Large intestine (tissue), 3 donors: Measurements from ENCODE around the gene PPFIBP1. TPM values are rescaled to one million over a fixed set of nuclear protein-coding genes. Genes with fewer than 3 reads are reported as not detected.
"Not testable (repeated sequence)": the region's sequence is repeated elsewhere in the genome, so short reads cannot be mapped to it uniquely, and the experiment has no call there.

ENCODE experiments used
- DNase-seq, 2 donors: peaks; one replicate each; pipeline versions ENCODE4 v3.0.0 to v3.0.0-alpha.2; 2013
- H3K27ac ChIP-seq: one replicate; pipeline ENCODE4 v1.5.1; 2013; ENCODE audit warnings: low read length
- H3K27me3 ChIP-seq: 2 replicates; pipeline ENCODE4 v1.6.1; 2013; ENCODE audit warnings: low read length; ENCODE audit not compliant: control insufficient read depth, insufficient read depth
- H3K36me3 ChIP-seq: 2 replicates; pipeline ENCODE4 v1.6.1; 2013; ENCODE audit warnings: low read length; ENCODE audit not compliant: control insufficient read depth, insufficient read depth
- H3K4me1 ChIP-seq: one replicate; pipeline ENCODE4 v1.6.1; 2013; ENCODE audit warnings: low read length; ENCODE audit not compliant: control insufficient read depth, insufficient read depth
- H3K4me3 ChIP-seq: one replicate; pipeline ENCODE4 v1.5.1; 2013; ENCODE audit warnings: low read length
- H3K9me3 ChIP-seq: one replicate; pipeline ENCODE4 v1.6.1; 2013; ENCODE audit warnings: mild to moderate bottlenecking, low read depth, low read length, moderate library complexity; ENCODE audit not compliant: control insufficient read depth
- WGBS: methylation state at CpG from one replicate; pipeline ENCODE4 v1.1.5; 2013; ENCODE audit warnings: low lambda C conversion rate; ENCODE audit not compliant: insufficient coverage; 5-methylcytosine and 5-hydroxymethylcytosine counted together
- polyA plus RNA-seq: library from polyadenylated mRNA; unstranded; fragments of 120-200 nt; gene quantifications from one replicate; pipeline ENCODE4 v1.2.1, GENCODE V29; 2013

PPFIBP1 gene
- polyA plus RNA-seq, 1 donor: 41.5 TPM

DNA sequence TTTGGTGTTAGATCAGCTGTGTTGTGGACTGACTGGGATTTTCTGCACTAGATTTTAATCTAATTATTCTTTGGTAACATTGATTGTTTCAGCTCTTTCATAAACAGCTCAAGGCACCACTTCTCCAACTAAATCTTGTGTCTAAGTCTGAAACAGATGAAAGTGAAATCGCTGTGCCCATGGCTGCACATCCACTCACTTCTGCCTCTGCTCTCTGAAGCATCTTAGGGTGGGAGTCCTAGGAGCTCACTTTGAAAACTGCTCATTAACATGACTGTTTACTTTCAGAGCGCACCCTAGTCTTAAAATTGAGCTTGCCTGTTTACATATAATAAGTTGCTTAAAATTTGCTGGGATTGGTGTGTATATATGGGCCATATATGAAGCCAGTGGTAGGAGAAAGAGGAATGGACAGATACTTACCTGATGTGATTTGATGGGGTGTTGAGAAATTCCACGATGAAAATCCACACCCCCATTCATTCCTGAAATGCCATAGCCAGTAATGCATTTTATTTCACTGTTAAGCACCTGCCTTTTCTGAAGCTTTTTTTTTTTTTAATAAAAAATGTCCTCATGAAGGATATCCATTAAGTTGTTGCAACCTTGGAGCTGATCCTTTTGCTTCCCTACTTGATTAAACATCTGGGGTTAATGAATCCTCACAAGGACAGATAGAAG, 52.8 kb downstream of the PPFIBP1 start:
- 83% methylated on average over 1 of the region's 3 CpGs for WGBS
- Histone ChIP-seq H3K27me3 (no peaks in the 10 kb centered on the region), H3K4me3 (no peak overlapping the region), H3K4me1 (no peaks in the 10 kb centered on the region), H3K9me3 (no peaks in the 10 kb centered on the region), H3K27ac (no peak overlapping the region), H3K36me3 (peaks cover 13% of the 10 kb centered on the region)
- no peak for DNase-seq

DNA sequence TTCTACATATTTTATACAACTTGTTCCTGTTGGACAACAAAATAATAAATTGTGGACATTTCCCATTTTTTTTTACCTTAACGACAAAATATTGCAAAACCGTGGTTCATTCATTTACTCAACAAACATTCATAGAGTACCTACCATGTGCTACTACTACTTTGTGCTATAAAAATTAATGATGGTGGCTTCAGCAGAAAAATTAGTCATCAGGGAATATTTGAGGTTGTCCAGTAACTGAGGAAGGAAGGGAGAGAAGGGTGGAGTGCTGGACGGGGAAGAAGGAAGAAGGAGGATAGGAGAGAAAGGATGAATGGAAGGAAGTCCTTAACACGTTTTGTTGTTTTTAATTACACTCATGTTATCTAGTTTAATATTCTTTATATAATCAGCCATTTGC, 53.7 kb downstream of the PPFIBP1 start:
- DNase-seq: no peak
- Histone ChIP-seq H3K27me3 (no peaks in the 10 kb centered on the region), H3K36me3 (peaks cover 13% of the 10 kb centered on the region), H3K4me1 (no peaks in the 10 kb centered on the region), H3K4me3 (no peak overlapping the region), H3K9me3 (no peaks in the 10 kb centered on the region), H3K27ac (no peak overlapping the region)
- WGBS: 100% methylated on average over 3 of the region's 4 CpGs

DNA sequence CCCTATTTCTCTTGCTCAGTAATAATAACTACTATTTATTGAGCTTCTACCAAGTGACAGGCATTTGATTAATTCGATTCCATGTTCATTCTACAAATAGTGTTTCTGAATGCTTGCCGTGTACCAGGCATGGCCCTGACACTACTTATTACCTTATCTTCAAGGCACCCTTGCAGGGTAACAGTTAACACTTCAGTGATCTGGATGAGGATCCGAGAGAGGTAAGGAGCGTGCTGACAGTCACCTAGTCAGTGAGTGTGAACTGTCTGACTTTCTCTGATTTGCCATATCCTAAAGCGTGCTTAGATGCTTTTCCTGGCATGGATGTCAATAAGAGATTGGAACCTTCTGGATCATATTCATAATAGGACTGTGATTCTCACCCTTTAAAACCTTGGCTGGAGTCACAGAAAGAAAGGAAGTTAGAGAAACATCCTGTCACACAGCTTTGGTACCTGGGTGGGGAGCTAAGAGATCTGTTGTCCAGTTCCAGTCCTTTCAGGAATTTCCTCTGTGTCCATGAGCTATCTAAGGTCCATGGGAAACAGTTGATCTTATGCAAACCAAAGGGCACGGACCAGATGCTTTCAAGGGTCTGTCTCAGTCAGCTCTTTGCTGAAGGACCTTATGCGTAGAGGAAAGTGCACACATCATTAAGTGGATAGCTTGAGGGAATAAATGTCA, 54.8 kb downstream of the PPFIBP1 start:
- no peak overlapping the region for H3K4me3 ChIP-seq
- DNase-seq: no peak
- WGBS: 100% methylated on average over 1 of the region's 7 CpGs
- no peak overlapping the region for H3K27ac ChIP-seq
- H3K36me3 ChIP-seq: peaks cover 16% of the 10 kb centered on the region
- H3K27me3 ChIP-seq: no peaks in the 10 kb centered on the region
- H3K9me3 ChIP-seq: no peaks in the 10 kb centered on the region
- H3K4me1 ChIP-seq: no peaks in the 10 kb centered on the region

DNA sequence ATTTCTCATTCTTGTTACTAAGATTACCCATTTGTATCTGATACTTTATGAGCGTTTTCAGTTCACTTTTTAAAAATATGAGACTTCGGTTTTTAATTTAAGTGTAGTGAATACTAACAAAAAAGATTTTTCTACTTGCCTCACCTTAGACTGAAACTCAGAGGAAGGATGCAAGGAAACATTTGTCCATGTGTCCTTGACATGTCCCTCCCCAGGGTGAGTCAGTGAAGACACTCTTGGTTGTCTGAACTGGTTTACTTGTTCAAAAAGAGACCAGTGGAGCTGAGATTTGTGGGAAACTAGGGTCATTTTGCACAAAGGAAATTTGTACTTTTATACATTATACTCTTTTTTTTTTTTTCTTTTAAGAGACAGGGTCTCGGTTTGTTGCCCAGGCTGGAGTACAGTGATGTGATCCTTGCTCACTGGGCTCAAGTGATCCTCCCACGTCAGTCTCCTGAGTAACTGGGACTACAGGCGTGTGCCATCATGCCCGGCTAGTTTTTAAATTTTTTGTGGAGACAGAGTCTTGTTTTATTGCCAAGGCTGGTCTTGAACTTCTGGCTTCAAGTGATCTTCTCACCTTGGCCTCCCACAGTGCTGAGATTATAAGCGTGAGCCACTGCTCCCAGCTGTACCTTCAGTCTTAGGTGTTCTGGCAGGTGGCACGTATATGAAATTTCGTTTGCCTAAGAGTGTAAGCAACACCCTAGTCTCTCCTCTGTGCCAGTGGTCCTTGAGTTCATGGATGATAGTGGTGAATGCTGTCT, 56.7 kb downstream of the PPFIBP1 start:
- Histone ChIP-seq H3K9me3 (no peaks in the 10 kb centered on the region), H3K4me3 (no peak overlapping the region), H3K36me3 (peaks cover 17% of the 10 kb centered on the region), H3K4me1 (no peaks in the 10 kb centered on the region), H3K27me3 (no peaks in the 10 kb centered on the region), H3K27ac (no peak overlapping the region)
- 100% methylated on average over 1 of the region's 9 CpGs for WGBS
- DNase-seq: no peak

DNA sequence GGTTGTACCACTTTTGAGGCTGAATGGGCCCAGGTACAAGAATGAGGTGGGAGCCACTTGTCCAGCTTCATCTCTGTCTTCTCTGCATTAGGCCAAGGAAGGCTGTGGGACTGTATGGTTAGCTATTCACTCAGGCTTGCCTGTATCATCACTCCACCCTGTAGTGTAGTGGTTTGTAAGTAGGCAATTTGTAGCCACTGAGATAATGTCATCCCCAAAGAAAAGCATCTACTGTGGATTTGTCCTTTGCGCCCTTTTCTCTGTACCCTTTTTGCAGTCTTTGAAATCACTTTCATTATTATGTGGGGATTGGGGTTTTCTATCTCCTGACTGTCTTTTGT, 57.3 kb downstream of the PPFIBP1 start:
- not testable (repeated sequence) for H3K27ac ChIP-seq
- peaks cover 14% of the 10 kb centered on the region for H3K36me3 ChIP-seq
- 100% methylated on average over 1 of the region's 1 CpG for WGBS

DNA sequence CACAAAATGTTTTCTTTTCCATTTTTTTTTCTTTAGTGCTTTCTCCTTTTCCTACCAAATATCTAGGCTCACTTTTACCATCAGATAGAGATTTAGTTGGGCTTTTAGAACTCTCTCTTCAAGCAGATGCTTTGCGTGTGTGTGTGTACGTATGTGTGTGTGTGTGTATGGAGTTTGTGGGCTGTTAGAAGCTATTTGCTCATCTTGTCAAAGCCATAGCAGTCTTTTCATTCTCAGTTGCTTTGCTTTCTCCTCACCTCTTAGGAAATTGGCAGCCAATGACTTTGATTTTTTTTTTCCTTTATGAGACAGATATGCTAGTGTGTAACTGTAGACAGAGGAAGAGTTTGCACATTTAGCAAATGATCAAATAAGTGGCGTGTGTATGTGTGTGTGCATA, 57.8 kb downstream of the PPFIBP1 start:
- H3K4me1 ChIP-seq, DNase-seq, H3K27me3 ChIP-seq, H3K4me3 ChIP-seq, H3K27ac ChIP-seq, H3K9me3 ChIP-seq: not testable (repeated sequence)
- peaks cover 13% of the 10 kb centered on the region for H3K36me3 ChIP-seq
- no CpG with 5 or more reads among the region's 3 CpGs for WGBS

More for the DNA sequence above, 57.3 kb downstream of the PPFIBP1 start:
- DNase-seq, H3K4me1 ChIP-seq, H3K9me3 ChIP-seq, H3K4me3 ChIP-seq, H3K27me3 ChIP-seq: not testable (repeated sequence)

DNA sequence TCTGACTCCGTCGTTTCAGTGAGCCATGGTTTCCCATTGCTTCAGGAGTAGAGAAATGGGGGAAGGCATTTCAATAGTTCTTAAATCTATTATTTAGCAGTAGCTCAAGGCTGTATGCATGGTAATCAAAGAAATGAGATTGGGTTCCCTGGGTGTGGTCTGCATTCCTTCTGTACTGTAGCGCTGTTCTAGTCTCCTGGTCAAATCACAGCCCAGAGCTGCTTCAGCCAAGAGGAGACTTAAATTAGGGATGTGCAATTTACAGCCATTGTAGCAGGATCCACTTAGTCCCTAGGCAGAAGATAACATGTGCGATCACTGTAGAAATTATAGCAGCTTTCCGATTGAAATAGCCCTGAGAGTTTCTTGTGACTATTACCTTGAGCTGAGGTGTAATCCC, 58.4 kb downstream of the PPFIBP1 start:
- DNase-seq, H3K4me3 ChIP-seq, H3K4me1 ChIP-seq, H3K27ac ChIP-seq, H3K9me3 ChIP-seq, H3K27me3 ChIP-seq: not testable (repeated sequence)
- H3K36me3 ChIP-seq: peaks cover 13% of the 10 kb centered on the region
- WGBS: no CpG with 5 or more reads among the region's 5 CpGs

DNA sequence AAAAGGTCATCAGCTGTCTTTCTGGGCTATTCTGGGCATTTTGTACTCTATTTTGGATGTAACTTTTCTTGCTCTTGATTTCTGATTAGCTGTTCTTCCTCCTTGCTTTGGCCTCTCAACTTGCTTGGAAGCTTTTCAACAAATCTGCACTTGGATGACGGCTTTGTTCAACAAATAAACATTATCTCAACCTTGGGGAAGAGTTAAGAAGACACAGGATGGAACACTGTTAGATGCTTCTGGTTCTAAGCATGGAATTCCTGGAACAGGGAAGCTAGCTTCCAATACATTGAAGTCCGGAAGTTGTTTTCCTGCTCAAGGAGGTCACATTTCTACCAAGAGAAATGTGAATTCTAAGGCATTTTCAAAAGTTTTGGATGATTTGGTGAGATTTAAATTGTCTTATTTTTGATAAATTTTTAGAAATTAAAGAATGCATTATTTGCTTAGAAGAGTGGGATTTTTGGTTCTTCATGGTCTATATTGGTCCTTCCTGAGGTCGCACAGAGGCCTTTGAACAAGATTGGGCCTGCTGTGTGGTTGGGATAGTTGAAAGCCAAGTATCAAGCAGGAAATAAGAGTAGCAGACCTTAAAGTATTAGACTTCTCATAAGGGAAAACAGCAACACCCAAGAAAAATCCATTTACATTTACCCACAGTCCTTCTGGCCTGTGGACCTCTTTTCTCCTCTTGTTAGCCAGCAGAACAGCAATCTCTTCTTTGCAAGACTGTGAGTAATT, 59.2 kb downstream of the PPFIBP1 start:
- Histone ChIP-seq H3K27me3 (no peaks in the 10 kb centered on the region), H3K4me1 (no peaks in the 10 kb centered on the region), H3K4me3 (no peak overlapping the region), H3K27ac (no peak overlapping the region), H3K36me3 (peaks cover 10% of the 10 kb centered on the region), H3K9me3 (no peaks in the 10 kb centered on the region)
- WGBS: 100% methylated on average over 1 of the region's 3 CpGs
- no peak for DNase-seq

DNA sequence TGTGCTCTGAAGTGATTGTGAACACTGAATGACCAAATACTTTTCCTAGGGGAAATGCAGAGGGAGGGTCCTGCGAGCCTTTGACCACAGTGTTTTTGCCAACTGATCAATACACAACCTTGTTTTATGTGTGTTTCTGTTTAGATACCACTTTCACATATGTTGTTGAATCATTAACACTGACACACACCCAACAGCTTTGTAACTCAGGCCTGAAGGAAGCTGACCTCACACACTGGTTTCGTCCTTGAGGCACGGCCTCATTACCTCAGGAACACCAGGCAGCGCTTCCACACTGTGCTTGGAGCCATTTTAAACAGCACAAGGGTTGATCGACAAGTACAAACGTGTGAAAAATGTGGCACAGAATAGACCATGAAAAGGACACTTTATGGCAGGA, 60.0 kb downstream of the PPFIBP1 start:
- H3K27ac ChIP-seq: no peak overlapping the region
- H3K4me3 ChIP-seq: no peak overlapping the region
- no CpG with 5 or more reads among the region's 6 CpGs for WGBS
- peaks cover 7% of the 10 kb centered on the region for H3K36me3 ChIP-seq
- no peaks in the 10 kb centered on the region for H3K4me1 ChIP-seq
- H3K9me3 ChIP-seq: no peaks in the 10 kb centered on the region
- DNase-seq: no peak
- H3K27me3 ChIP-seq: no peaks in the 10 kb centered on the region

DNA sequence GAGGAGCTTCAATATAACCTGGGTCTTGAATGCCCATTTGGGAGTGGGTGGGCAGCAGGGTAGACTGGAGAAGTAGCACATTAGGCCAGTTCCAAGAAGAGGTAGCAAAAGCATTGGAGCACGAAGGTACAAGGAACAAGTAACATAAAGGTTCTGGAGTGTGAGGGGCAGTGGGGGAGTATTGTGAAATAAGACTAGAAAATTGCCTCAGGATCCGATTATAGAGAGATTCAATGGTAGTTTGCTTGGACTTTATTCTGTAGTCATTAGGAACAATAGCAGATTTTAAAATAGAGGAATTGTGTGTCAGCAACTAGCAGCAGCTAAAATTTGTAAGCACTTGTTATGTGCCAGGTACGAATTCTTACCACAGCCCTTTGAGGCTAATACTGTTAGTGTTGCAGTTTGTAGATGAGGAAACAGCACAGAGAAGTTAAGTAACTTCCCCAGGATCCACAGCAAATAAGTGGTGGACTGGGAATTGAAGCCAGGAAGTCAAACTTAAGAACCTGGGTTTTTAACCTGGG, 61.8 kb downstream of the PPFIBP1 start:
- Histone ChIP-seq H3K27me3 (no peaks in the 10 kb centered on the region), H3K27ac (no peak overlapping the region), H3K4me1 (no peaks in the 10 kb centered on the region), H3K4me3 (no peak overlapping the region), H3K9me3 (no peaks in the 10 kb centered on the region), H3K36me3 (peaks cover 3% of the 10 kb centered on the region)
- DNase-seq: peak in 1 of 2 donors; percentile 25
- 79% methylated on average over 2 of the region's 3 CpGs for WGBS
